GM19395 (cell line): ENCODE measurements around the gene TFAP2B.

Experiments
- ATAC-seq: cut with Tn5 transposase; IDR thresholded peaks from one replicate; pipeline ENCODE4 v1.9.1; 2021; ENCODE audit warnings: mild to moderate bottlenecking, moderate library complexity; ENCODE audit not compliant: unreplicated experiment

The TFAP2B gene

DNA sequence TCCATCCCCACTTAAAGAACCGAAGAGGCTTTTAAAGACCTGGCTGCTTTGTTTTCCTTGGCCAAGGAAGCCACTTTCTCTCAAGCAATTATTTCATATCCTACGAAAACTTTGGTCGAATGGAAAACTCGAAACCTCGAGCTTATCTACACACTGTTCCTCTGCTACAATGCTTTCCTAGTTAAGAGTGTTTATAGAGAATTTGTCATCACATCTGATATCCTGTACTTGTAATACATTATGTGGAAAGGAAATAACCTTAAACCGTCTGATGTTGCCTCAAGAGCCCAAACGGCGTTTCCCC is 28.1 kb downstream of the TFAP2B start:
- no peak for ATAC-seq

DNA sequence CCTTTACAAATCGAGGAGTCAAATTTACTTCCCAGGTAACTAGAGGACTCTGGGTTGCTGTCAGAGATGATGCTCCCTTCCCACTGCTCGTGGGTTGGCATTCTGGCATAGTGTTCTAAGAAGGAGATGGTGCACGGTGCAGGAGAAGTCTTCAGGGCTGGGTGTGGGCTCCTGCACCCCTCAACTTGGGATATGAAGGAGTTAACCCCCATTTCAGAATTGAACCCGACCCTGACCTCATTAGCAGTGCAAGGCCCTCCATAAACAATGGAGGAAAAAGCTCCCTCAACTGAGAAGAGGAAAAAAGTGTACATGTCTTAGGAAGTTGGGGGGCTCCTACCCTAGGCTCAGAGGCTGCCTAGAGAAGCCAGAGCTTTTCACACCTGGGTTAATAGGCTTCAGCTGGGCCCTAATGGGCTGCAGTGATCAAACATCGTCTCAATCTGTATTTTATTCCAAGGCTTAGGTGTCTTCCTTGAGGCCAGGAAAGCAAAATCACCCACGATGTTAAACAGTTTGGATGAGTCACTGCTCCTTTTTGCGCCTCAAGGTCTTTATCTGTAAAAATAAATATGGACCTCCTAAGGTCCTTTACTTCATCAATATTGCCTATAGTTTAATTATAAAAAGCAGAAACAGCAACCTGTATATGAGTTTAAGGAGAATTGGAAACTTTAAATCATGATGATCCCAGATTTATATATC is 29.4 kb downstream of the TFAP2B start:
- ATAC-seq = no peak

DNA sequence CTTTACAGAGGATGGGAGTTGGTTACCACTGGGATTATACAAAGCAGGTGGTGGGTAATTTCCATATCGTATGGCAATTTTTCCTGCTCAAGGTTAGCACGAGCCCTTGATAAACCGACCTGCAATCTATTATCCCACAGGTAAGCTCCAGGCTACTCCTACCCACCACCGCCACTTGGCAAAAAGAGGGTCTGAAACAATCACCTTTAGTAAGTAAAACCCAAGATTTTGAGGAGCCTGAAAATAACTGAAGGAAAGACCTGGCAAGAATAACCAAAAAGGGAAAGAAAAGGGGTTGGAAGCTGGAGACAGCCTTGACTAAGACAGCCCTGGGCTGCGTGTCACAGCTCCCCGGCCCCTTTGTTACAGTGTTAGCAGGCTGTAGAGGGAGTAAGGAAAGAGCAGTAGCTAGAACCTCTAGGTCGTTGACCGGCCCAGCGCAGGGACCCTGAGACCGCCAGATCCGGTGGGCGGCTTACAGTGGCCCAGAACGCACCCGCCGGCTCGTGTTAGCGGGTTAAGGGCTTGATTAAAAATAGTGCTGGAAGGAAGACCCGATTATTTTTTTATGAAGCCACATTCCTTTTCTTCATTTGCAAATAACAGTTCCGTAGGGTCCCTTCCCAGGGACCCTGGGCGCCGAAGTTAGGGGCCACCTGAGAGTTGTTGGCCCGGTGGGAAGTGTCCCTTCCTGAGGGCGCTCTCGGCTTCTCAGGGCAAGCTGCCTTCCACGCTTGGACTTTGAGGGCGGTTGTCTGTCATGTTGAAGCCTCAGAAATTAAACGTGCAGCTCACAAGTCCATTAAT is 30.5 kb downstream of the TFAP2B start:
- ATAC-seq = no peak

DNA sequence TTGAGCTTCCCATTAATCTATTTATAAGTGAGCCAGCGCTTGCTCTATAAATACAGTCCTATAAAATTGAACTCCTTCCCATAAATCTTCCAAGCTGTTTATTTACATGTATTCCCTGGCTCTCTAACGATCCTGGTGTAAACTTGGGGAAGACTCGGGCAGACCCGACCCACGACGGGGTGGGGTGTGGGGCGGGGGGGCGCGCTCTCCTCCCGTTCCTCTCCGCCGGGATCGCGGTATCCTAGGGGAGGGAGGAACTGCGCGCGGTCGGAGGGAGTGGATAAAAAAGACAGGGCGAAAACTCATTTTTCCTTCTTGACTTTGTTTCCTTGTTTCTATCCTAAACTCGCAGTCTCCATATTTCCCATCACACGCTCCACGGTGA is 31.1 kb downstream of the TFAP2B start:
- no peak for ATAC-seq

DNA sequence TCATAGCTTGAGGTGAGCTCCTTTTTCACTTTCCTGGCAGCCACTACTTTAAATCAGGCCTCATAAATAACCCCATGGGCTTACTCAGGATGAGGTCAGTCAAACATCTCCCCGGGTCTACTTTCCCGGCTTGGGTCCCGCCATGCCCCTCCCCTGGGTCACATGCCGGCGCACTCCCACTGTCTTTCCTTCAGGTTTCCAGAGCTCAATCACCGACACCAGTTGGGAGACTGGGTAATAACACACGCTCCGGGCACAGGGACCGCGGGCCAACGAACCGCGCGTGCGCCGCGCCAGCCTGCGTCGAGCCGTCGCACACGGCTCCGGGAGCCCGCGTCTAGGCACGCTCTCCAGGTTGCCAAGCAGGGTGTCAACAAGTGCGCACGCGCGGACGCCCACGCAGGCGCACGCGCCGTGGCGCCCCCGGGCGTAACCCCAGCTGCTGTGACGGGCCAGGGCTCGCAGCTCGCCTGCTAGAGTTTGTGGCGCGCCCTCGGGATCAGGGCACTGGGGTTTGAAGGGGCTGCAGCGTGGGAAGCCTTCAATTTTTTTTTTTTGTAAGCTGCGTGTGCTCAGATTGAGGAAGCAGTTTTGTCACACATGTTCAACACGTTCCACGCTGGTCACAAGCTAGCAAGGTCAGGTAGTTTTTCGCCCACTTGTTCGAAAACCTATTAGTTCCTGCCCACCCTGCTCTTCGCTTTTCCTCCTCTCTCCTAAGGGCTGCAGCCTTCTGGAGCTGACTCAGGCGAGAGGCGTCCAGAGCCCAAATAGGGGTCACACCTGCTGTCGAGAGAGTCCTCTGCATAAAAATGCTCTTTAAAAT is 31.8 kb downstream of the TFAP2B start:
- no peak for ATAC-seq

DNA sequence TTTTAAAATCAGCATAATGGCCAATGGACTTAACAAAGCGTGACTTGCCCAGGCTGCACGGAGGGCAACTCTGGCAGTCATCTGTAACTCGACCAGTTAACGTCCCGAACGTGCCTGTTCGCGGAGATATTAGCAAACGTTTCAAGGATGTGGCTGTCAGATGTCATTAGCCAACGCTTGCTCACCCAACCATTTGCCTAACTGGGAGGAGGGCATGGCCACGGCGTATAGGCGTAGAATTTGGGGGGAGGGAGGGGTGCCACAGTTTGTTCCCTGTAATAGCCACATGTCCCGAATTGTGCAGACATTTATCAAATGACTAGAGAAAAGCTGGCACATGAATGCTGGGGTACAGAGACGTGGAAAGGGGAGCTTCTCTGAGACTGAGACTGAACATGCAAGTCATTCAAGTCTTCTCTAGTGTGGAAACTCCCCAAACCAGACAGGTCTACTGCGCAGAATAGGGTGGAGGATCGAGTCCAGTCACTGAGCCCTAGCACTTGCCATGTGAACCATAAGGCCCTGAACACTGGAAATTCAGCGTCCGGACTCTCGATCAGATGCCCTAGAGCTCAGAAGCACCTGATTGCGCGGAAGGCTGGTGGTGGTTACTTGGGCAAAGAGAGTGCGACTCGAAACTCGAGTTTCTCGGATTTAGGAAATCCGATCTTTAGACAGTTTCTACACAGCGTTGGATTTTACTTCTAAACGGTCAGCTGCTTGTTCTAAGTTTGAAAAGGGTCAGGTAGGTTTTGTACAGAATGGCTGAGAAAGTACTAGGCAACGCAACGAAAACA is 32.6 kb downstream of the TFAP2B start:
- no peak for ATAC-seq

DNA sequence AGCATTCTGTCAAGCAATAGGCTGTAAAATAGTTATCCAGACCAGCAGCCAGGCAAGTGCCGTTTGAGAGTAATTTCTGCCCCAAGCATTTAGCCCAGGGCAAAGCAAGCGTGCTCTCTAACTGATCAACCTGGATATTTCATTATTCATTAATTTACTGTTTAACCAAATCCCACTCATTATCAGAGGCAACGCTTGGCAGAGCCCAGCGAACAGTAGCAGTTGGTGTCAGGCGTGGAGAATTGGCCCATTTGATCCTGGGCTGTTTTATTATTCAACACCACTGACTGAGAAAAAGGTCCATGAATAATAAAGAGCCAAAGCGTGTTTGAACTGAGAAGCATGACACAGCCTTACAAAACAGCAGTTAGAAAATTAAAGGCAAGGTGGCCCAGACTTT is 35.3 kb downstream of the TFAP2B start:
- no peak for ATAC-seq

DNA sequence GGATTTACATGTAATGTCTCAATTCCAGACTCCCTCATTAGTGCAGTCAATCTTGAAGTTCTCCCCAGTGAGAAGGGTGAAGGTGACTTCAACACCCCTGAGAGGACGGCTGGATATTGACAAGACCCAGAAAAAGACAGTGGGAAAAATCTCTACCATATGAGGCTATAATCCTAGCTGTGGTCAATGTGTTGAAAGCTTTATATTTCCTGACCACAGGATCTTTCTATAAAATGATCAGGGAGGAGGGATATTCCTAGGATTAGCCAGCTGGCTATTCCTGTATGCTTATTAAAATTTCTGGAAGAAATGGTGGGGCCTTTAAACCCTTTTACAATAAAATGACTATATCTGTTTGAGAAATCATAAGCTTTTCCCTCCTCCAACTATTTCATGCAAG is 43.0 kb downstream of the TFAP2B start:
- ATAC-seq = no peak

DNA sequence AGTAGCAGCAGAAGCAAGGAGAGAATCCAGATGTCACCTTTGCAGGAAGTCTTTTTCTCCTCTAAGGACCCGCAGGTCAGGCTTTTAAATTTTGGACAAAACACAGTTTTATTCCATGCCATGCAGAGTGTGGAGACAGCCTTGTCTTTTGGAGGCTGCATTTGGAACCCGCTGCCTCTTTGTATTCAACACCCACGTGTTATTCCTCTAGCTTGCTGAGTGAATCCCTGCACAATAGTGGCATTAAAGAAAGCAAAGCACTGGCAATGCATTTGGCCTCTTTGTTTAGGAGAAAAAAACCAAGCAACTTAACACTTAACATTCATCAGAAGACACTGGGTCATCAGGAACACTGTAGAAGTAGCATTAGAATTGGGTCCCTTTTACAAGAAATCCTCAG is 43.5 kb downstream of the TFAP2B start:
- no peak for ATAC-seq

DNA sequence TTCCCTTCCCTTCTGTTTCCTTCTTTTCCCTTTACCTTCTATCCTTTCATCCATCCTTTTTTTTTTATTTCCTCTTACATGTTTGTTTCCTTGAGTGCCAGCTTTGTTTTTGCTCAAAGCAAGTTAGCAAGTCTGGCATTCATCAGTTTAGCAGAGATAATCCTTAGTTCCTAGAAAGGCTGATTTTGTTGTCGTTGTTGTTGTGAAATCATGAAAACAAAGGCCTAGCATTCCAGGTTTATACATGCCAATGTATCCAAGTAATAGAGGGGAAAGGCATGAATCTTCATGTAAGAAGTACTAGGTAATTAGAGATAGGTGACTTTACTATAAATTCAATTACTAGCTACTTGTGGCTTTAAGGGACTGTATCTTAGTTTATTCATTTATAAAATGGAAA is 45.9 kb downstream of the TFAP2B start:
- no peak for ATAC-seq

DNA sequence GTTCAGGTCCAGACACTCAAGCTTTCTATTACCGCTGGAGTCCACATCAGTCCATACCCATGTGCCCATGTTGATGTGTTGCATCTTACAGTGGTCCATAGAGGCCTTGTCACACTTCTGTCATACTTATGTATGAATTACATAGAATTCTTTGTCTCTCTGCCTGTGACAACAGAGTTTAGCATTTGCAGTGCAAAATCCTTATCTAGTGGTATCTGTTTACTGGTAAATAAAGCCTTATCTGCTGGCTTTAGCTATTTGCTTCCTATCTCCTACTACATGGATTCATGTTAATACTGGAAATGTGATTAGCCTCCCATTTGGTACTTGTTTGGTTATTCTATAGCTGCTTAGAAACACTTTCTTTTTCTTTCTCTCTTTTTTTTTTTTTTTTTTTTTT is 49.8 kb downstream of the TFAP2B start:
- no peak for ATAC-seq

DNA sequence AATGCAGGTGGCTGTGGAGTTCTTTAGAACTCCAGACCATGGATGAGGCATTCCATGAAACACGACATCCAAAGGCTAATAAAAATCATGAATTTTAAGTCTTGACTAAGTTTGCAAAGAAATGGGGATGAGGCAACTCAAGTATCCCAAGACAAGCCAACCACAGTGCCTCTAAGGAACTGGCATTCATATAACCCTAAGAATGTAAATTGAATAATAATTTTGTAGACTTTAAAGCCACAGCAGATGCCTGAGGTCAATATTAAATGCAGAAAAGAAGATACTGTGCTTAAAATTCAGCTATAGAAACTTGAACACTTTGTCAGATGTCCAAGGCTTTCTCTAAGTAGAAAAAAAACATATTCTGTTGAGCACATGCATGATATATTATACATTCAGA is 54.5 kb downstream of the TFAP2B start:
- ATAC-seq = no peak

DNA sequence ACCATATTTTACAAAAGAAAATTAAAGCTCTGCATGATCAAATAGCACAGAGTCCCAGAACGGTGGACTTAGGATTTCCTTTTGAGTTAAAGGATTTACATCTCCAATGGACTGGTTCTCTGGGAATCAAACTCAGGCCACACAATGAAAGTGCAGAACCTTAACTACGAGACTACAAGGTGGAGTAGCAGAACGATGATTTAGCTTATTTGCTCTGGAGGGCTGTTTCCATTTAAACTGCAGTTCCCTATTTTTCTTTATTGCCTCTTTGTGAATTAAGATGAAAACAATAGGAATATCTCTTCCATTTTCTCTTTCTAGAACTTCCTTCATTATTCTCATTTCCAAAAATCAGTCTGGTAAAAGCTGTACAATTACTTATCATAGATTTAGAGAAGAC is 65.7 kb downstream of the TFAP2B start:
- ATAC-seq = no peak

DNA sequence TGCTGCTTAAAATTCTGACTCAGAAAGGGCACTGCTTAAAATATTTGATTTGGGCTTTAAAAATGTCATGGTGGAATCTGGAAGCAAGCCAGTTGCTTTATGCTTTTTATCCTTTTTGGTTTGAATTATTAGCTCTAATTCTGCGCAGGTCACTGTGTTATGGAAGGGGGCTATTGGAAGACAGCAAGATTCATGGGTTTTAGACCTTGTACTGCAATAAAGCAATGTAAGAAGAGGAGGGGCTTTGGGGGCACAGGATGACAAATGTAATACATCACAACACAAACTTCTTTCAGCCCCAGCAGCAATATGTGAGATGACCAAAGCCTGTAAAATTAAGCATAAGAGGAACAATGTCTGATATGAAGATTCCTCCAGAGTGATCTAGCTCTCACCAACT is 68.4 kb downstream of the TFAP2B start:
- no peak for ATAC-seq

DNA sequence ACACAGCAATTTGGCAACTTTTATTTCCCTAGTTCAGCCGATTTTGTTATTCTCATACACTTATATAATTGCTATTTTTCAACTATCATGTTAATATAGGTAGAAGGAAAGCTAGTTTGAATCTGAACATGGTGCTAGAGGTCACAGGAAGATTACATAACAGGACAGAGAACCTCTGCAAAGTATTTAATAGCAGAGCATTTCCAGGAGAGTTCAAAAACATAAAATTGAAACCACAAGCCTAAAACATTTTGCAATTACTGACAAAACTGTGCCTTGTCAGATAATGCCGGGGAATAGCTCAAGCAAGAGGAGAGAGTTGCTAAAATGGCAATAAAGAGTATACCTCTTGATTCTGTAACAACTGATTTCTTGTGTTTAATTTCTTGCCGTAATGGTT is 70.8 kb downstream of the TFAP2B start:
- ATAC-seq = no peak

DNA sequence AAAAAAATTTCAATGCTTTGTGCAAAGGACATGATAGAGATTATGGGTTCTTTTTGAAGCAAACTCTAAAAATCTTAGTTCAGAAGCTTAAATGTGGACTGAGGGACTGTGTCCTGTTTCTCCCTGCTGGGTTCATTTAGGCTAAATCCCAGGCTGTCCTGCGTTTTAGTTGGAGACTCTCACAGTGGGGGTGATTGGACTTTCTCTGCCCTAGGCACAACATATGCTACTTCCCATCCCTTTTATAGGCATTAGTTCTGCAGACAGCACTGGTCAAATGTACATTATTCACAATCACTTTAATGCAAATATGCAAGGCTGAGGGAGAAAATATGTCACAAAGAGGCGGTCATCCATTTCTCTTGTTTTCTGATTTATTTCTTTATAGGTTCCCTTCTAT is 71.3 kb downstream of the TFAP2B start:
- no peak for ATAC-seq

DNA sequence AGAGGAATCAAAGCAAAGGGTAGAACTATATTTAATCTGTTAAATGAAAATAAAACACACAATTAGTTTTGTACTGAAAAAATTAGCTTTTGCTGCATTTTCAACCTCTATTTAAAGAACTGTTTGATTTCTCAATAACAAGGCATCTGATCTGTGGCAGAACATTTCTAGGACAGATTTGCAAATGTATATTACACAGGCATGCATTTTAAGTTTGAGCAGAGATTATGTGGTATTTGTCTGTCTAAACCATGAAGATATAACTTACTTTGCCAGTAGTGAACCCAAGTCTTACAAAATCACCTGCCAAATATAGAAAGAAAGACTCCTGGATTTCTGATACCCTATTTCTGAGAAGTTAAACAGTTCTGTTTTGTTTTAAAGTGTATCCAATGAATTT is 71.9 kb downstream of the TFAP2B start:
- ATAC-seq = no peak

DNA sequence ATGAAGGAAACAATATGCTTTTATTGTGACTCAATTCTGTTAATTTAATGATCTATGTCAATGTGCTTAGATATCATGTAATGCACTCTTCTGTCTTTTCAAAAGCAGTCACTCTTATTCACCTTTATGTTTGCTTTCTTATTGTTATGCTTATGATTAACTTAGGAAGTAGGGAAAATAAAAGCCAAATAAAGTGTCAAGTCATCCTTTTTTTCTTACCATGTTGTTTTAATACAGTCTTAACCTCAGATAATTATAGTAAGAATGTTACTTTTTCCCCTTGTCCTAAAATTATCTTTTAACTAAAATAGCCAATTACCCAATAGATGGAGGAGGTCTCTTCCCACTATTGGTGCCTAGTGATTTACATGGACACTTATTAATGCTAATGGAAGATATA is 72.6 kb downstream of the TFAP2B start:
- no peak for ATAC-seq
